Superior temporal gyrus (tissue), 1 donor: ENCODE data around the gene EIF5.

Experiments used
- DNase-seq: peaks from one replicate; pipeline ENCODE4 v3.0.0-alpha.2; 2016; ENCODE audit errors: extremely low spot score

The EIF5 gene

GRCh38 chr14:103393676-103394626, 59.9 kb downstream of the EIF5 start:
- peak; percentile 72 for DNase-seq
